Osteoblast (primary cell): ENCODE results near the gene DNAH9. TPM values are rescaled to one million over a fixed set of nuclear protein-coding genes. Genes with fewer than 3 reads are reported as not detected.

Experiments used
- DNase-seq: peaks from one replicate; pipeline ENCODE4 v3.0.0; 2011; ENCODE audit warnings: low spot score, mixed read lengths; ENCODE audit not compliant: insufficient read length; ENCODE audit errors: missing footprints
- H2AFZ ChIP-seq: 2 replicates; pipeline ENCODE4 v1.6.0; 2011; ENCODE audit warnings: mild to moderate bottlenecking, low read length
- H3K27ac ChIP-seq: 2 replicates; pipeline ENCODE4 v1.5.1; 2011; ENCODE audit warnings: mild to moderate bottlenecking, low read depth, low read length, moderate library complexity
- H3K27me3 ChIP-seq: 2 replicates; pipeline ENCODE4 v1.6.0; 2012; ENCODE audit warnings: mild to moderate bottlenecking, control low read depth, inconsistent platforms, low read length, moderate library complexity; ENCODE audit not compliant: insufficient read depth
- H3K36me3 ChIP-seq: 2 replicates; pipeline ENCODE4 v1.5.1; 2011; ENCODE audit warnings: mild to moderate bottlenecking, low read length, control low read depth, moderate library complexity; ENCODE audit not compliant: insufficient read depth
- H3K4me1 ChIP-seq: 2 replicates; pipeline ENCODE4 v1.5.1; 2011; ENCODE audit warnings: mild to moderate bottlenecking, low read length, control low read depth, moderate library complexity; ENCODE audit not compliant: insufficient read depth
- H3K4me2 ChIP-seq: 2 replicates; pipeline ENCODE4 v1.6.0; 2011; ENCODE audit warnings: mild to moderate bottlenecking, low read length; ENCODE audit not compliant: insufficient read depth
- H3K4me3 ChIP-seq: fragments of 200-600 bp; sonication (generic); 3 replicates; pipeline ENCODE4 v1.5.1; 2012; ENCODE audit warnings: mild to moderate bottlenecking, low read length, inconsistent platforms; ENCODE audit not compliant: insufficient read depth
- H3K79me2 ChIP-seq: 2 replicates; pipeline ENCODE4 v1.6.0; 2012; ENCODE audit warnings: mild to moderate bottlenecking, low read length, control low read depth, inconsistent platforms; ENCODE audit not compliant: insufficient read depth
- H3K9me3 ChIP-seq: 2 replicates; pipeline ENCODE4 v1.5.1; 2011; ENCODE audit warnings: low read depth, low read length, control low read depth
- H4K20me1 ChIP-seq: 2 replicates; pipeline ENCODE4 v1.6.0; 2012; ENCODE audit warnings: mild to moderate bottlenecking, low read length, control low read depth; ENCODE audit not compliant: insufficient read depth
- CTCF ChIP-seq: IDR thresholded peaks from 2 replicates; pipeline ENCODE4 v1.5.1; 2011; ENCODE audit warnings: mild to moderate bottlenecking, low read depth, low read length, moderate library complexity; ENCODE audit errors: extremely low read depth
- total RNA-seq: library from RNA; depleted of rRNA; stranded (reverse); fragments of >200 nt; gene quantifications from 2 replicates; pipeline ENCODE4 v1.2.3, GENCODE V29; 2012

The DNAH9 gene
- total RNA-seq, 1 donor: not detected

DNA sequence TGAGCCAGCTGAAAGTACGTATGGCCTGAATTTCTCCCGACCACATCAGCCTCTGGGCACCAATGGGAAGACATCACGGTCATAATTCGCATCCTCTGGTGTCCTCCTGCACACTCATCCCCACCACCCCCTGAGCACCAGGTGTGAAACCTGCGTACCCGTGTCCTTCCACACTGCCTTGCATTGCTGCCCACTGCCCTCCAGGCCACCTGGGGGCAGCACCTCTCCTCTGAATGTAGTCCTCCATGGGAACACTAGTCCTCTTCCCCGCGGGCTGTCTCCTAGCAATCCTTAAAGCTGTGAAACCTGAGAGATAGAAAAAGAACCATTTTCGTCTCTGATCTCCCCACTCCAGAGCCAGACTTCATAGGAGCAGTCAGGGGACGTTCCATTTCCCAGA lies 273.5 kb downstream of the DNAH9 start:
- H3K9me3 ChIP-seq: no peaks in the 10 kb centered on the region
- H4K20me1 ChIP-seq: no peaks in the 10 kb centered on the region
- no peak overlapping the region for H3K4me3 ChIP-seq
- H3K4me1 ChIP-seq: no peaks in the 10 kb centered on the region
- no peak for TF ChIP-seq CTCF
- H3K36me3 ChIP-seq: no peaks in the 10 kb centered on the region
- no peak overlapping the region for H2AFZ ChIP-seq
- H3K4me2 ChIP-seq: no peak overlapping the region
- DNase-seq: no peak
- no peaks in the 10 kb centered on the region for H3K27me3 ChIP-seq
- no peak overlapping the region for H3K27ac ChIP-seq
- no peaks in the 10 kb centered on the region for H3K79me2 ChIP-seq

DNA sequence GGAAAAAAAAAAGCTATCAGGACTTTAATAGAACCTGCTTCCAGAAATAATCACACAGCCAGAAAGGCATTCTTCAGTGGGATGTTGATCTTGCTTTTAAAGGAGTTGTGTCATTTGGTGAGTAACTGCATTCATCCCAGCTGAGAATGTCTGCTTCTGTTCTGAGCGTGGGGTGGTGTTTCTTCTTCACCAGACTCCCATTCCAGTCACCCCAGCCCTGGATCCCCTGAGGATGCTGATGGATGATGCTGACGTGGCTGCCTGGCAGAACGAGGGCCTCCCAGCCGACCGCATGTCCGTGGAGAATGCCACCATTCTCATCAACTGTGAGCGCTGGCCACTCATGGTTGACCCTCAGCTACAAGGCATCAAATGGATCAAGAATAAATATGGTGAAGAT lies 276.5 kb downstream of the DNAH9 start:
- H3K9me3 ChIP-seq: peaks cover 2% of the 10 kb centered on the region
- H3K27ac ChIP-seq: no peak overlapping the region
- H4K20me1 ChIP-seq: no peaks in the 10 kb centered on the region
- TF ChIP-seq CTCF: no peak
- no peak overlapping the region for H2AFZ ChIP-seq
- no peak overlapping the region for H3K4me2 ChIP-seq
- no peak for DNase-seq
- H3K79me2 ChIP-seq: no peaks in the 10 kb centered on the region
- H3K4me3 ChIP-seq: no peak overlapping the region
- H3K4me1 ChIP-seq: no peaks in the 10 kb centered on the region
- H3K27me3 ChIP-seq: no peaks in the 10 kb centered on the region
- no peaks in the 10 kb centered on the region for H3K36me3 ChIP-seq

- H3K27ac ChIP-seq: no peak overlapping the region
- no peak for TF ChIP-seq CTCF
- no peak for DNase-seq
- H3K79me2 ChIP-seq: no peaks in the 10 kb centered on the region
- H3K4me2 ChIP-seq: no peak overlapping the region
- H2AFZ ChIP-seq: no peak overlapping the region
- H3K9me3 ChIP-seq: peaks cover 2% of the 10 kb centered on the region
- no peaks in the 10 kb centered on the region for H4K20me1 ChIP-seq
- H3K4me3 ChIP-seq: no peak overlapping the region
- H3K4me1 ChIP-seq: no peaks in the 10 kb centered on the region
- no peaks in the 10 kb centered on the region for H3K27me3 ChIP-seq
- H3K36me3 ChIP-seq: no peaks in the 10 kb centered on the region
These were observed 282.4 kb downstream of the DNAH9 start for GRCh38 chr17:11880714-11881113.

DNA sequence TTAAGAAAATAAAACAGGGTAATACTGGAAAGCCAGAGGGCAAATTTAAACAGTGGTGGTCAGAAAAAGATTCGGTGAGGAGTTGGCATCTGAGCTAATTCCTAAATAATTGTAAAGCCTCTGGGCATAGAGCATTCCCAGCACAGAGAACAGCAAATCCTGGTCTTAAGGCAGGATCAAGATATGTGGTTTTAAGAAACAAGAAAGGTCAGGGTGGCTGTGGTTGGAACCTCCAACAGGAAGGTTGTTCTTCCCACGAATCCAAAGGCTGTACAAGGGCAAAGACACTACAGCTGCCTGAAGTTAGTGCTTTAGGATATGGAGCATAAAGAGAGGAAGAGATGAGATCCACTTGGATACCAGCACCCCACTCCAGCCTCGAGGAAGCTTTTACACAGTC lies 284.4 kb downstream of the DNAH9 start:
- Histone ChIP-seq H3K79me2 (no peaks in the 10 kb centered on the region), H4K20me1 (no peaks in the 10 kb centered on the region), H3K4me2 (no peak overlapping the region), H3K27me3 (no peaks in the 10 kb centered on the region), H2AFZ (no peak overlapping the region), H3K9me3 (peaks cover 2% of the 10 kb centered on the region), H3K4me3 (no peak overlapping the region), H3K4me1 (no peaks in the 10 kb centered on the region), H3K27ac (no peak overlapping the region), H3K36me3 (no peaks in the 10 kb centered on the region)
- TF ChIP-seq CTCF: no peak
- peak; percentile 32 for DNase-seq
